B cell (primary cell): ENCODE results near the gene MUC20. TPM values are rescaled to one million over a fixed set of nuclear protein-coding genes. Genes with fewer than 3 reads are reported as not detected.

Experiments
- ATAC-seq: fragments of 200-7000 bp; cut with Tn5 transposase; one replicate; pipeline ENCODE4 v1.10.0; 2021; ENCODE audit warnings: low read depth, mild to moderate bottlenecking, moderate number of reproducible peaks, moderate library complexity
- CTCF ChIA-PET: fragments of 350-600 bp; sonication (Branson Sonifier 250); formaldehyde crosslinking; loops from one replicate; lab custom pipeline; 2021; ENCODE audit warnings: antibody characterized with exemption, inconsistent platforms; lab: Charles Lee
- POLR2A ChIA-PET: fragments of 350-600 bp; sonication (Branson Sonifier 250); formaldehyde crosslinking; loops from one replicate; lab custom pipeline; 2021; ENCODE audit warnings: antibody characterized with exemption; lab: Charles Lee
- DNase-seq: peaks from one replicate; pipeline ENCODE4 v3.0.0; 2013
- H2AFZ ChIP-seq: 2 replicates; pipeline ENCODE4 v1.6.1; 2012; ENCODE audit warnings: mild to moderate bottlenecking, low read depth, low read length; ENCODE audit not compliant: insufficient read depth, poor library complexity, severe bottlenecking
- H3K27ac ChIP-seq, 2 donors: 1 replicate in 1 of 2; 2 replicates in 1 of 2; pipeline ENCODE4 v1.5.1; 2012 to 2013; ENCODE audit warnings: low read length in 2 of 2, mild to moderate bottlenecking in 2 of 2, moderate library complexity in 1 of 2
- H3K27me3 ChIP-seq, 4 experiments: fragments of 200-600 bp in 1 of 4; sonication (generic) in 1 of 4; replicated peaks in 1 of 4; 1 replicate in 2 of 4; 2 replicates in 2 of 4; pipeline versions ENCODE4 v1.6.1 to v1.7.0; 2013 to 2016; ENCODE audit warnings: low read length in 3 of 4, mild to moderate bottlenecking in 2 of 4, mixed read lengths in 1 of 4, moderate library complexity in 1 of 4; ENCODE audit not compliant: insufficient read depth in 4 of 4, control insufficient read depth in 3 of 4; ENCODE audit errors: control extremely low read depth in 1 of 4
- H3K36me3 ChIP-seq, 2 experiments: replicated peaks in 1 of 2; 1 replicate in 1 of 2; 2 replicates in 1 of 2; pipeline versions ENCODE4 v1.6.1 to v1.7.1; 2013; ENCODE audit warnings: low read length in 1 of 2; ENCODE audit not compliant: insufficient read depth in 2 of 2, control insufficient read depth in 1 of 2; ENCODE audit errors: control extremely low read depth in 1 of 2, extremely low read depth in 1 of 2
- H3K4me1 ChIP-seq, 2 donors: fragments of 200-600 bp in 1 of 2; sonication (generic) in 1 of 2; 1 replicate in 1 of 2; 2 replicates in 1 of 2; pipeline versions ENCODE4 v1.5.1 to v1.6.1; 2013 to 2017; ENCODE audit warnings: low read length in 2 of 2; ENCODE audit not compliant: control insufficient read depth in 2 of 2, insufficient read depth in 2 of 2
- H3K4me2 ChIP-seq: replicated peaks from 2 replicates; pipeline ENCODE3; 2012; ENCODE audit warnings: mild to moderate bottlenecking, low read depth, low read length; ENCODE audit not compliant: poor library complexity, severe bottlenecking
- H3K4me3 ChIP-seq, 5 experiments: fragments of 200-600 bp in 1 of 5; sonication (generic) in 1 of 5; 1 replicate in 3 of 5; 2 replicates in 2 of 5; pipeline versions ENCODE4 v1.5.1 to v1.7.0; 2011 to 2016; ENCODE audit warnings: low read length in 4 of 5, mild to moderate bottlenecking in 4 of 5, low read depth in 2 of 5, control low read depth in 1 of 5, moderate library complexity in 1 of 5; ENCODE audit not compliant: insufficient read depth in 1 of 5; ENCODE audit errors: control extremely low read depth in 1 of 5, extremely low read depth in 1 of 5
- H3K79me2 ChIP-seq: fragments of 200-600 bp; sonication (generic); one replicate; pipeline ENCODE4 v1.6.0; 2016; ENCODE audit warnings: low read length; ENCODE audit not compliant: control insufficient read depth, insufficient read depth
- H3K9ac ChIP-seq: fragments of 200-600 bp; sonication (generic); 2 replicates; pipeline ENCODE4 v1.6.1; 2017; ENCODE audit warnings: mild to moderate bottlenecking, low read length, moderate library complexity
- H3K9me3 ChIP-seq, 3 donors: one replicate each; pipeline versions ENCODE4 v1.6.1 to v1.7.1; 2013; ENCODE audit warnings: low read length in 2 of 3; ENCODE audit not compliant: control insufficient read depth in 2 of 3, insufficient read depth in 1 of 3; ENCODE audit errors: control extremely low read depth in 1 of 3
- H4K20me1 ChIP-seq: 2 replicates; pipeline ENCODE4 v1.6.0; 2012; ENCODE audit warnings: mild to moderate bottlenecking, low read length; ENCODE audit not compliant: insufficient read depth, control insufficient read depth, poor library complexity, severe bottlenecking
- H3K27ac Mint-ChIP-seq: one replicate; pipeline ENCODE4 v1.8.0; 2021; ENCODE audit warnings: mixed read lengths
- H3K27me3 Mint-ChIP-seq: one replicate; pipeline ENCODE4 v1.8.0; 2021; ENCODE audit warnings: mixed read lengths
- H3K4me1 Mint-ChIP-seq: one replicate; pipeline ENCODE4 v1.8.0; 2021; ENCODE audit warnings: mixed read lengths
- H3K4me3 Mint-ChIP-seq: one replicate; pipeline ENCODE4 v1.8.0; 2021; ENCODE audit warnings: mixed read lengths
- H3K9me3 Mint-ChIP-seq: one replicate; pipeline ENCODE4 v1.8.0; 2022; ENCODE audit warnings: mixed read lengths; ENCODE audit not compliant: insufficient read depth
- EZH2 ChIP-seq: IDR thresholded peaks from 2 replicates; pipeline ENCODE4 v1.6.1; 2012; ENCODE audit warnings: borderline replicate concordance, low read depth, mild to moderate bottlenecking, moderate library complexity, low read length; ENCODE audit not compliant: insufficient read depth, poor library complexity, severe bottlenecking
- WGBS: methylation state at CpG from one replicate; pipeline ENCODE4 v1.1.5; 2013; ENCODE audit warnings: missing lambda C conversion rate; ENCODE audit not compliant: insufficient coverage; 5-methylcytosine and 5-hydroxymethylcytosine counted together
- intact Hi-C: fragments of 100-400 bp; cut with micrococcal nuclease; formaldehyde crosslinking; loops from one replicate; pipeline ENCODE4 v1.10.0; 2022
- polyA plus RNA-seq: library from polyadenylated mRNA; depleted of rRNA; stranded (reverse); fragments of >200 nt; gene quantifications from 2 replicates; pipeline ENCODE4 v1.2.3, GENCODE V29; 2012
- total RNA-seq, 2 donors: library from RNA; stranded (reverse); fragments of 120-200 nt in 1 of 2; gene quantifications; 1 replicate in 1 of 2; 2 replicates in 1 of 2; pipeline versions ENCODE4 v1.2.3 to v1.2.4, GENCODE V29; 2013 to 2022
- TF ChIP-seq, protein P1 (sequence below): fragments of 200-600 bp; IDR thresholded peaks from one replicate; pipeline ENCODE4 v1.8.0; 2022; ENCODE audit warnings: antibody characterized with exemption, mild to moderate bottlenecking

The MUC20 gene
- total and polyA plus RNA-seq, 2 donors (not counting 1 experiment from before 2014, with no cell fraction given), result 11.0 to 15.6 TPM

DNA sequence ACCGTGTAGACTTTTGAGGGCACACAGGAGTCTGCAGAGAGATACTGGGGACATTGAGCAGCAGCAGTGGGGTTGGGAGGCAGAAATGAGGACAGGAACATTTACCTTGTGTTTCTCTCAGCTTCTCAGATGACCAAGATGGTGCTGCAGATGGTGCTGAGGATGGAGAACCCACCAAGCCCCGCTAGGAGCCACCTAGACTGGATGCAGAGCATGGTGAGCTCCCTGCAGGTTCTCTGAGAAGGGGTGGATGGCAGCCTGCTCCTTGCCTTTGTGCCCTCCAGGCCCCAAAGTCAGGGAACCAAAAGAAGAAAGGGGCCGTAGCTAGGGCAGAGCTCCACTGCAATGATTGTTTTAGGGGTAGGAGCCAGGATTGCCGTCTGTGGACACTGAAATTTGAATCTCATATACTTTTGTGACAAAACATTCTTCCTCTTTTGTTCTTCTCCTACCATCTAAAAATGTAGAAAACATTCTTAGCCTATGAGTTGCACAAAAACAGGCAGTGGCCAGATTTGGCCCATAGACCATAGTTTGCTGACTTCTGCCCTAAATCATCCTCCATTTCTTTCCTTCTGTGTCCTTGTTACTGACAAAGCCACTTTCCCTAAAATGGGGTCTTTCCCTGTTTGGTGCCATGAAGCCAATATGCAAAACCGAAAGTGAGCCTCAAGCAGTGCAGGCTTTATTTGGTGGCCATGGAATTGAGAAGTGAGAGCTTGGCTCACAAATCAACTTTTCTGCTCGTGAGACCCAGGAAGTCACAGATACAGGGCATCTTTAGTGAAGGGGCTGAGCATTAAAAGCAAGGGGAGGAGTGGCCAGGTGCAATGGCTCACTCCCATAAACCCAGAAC lies 11.9 kb upstream of the MUC20 start:
- Histone ChIP-seq H3K9ac (no peak overlapping the region), H4K20me1 (no peaks in the 10 kb centered on the region), H2AFZ (no peak overlapping the region), H3K27ac (no peak overlapping the region), H3K9me3 (no peaks in the 10 kb centered on the region), H3K4me3 (no peak overlapping the region), H3K4me1 (no peaks in the 10 kb centered on the region), H3K4me2 (no peak overlapping the region), H3K36me3 (peaks cover 0 to 5% of the 10 kb centered on the region in 2 experiments), H3K79me2 (no peaks in the 10 kb centered on the region), H3K27me3 (no peaks in the 10 kb centered on the region)
- Mint-ChIP-seq H3K4me1 (no peaks in the 10 kb centered on the region), H3K9me3 (no peaks in the 10 kb centered on the region), H3K4me3 (no peak overlapping the region), H3K27ac (no peak overlapping the region), H3K27me3 (no peaks in the 10 kb centered on the region)
- DNase-seq (no peak), ATAC-seq (no peak)
- WGBS, result 84% methylated on average over 6 of the region's 6 CpGs
- ChIA-PET CTCF (interaction anchor here (1.5 kb wide), 1 partner anchor 141 kb away, joined by 3 read pairs; no protein-coding TSS in a partner anchor), POLR2A (no interaction called here)
- TF ChIP-seq, protein P1, sequence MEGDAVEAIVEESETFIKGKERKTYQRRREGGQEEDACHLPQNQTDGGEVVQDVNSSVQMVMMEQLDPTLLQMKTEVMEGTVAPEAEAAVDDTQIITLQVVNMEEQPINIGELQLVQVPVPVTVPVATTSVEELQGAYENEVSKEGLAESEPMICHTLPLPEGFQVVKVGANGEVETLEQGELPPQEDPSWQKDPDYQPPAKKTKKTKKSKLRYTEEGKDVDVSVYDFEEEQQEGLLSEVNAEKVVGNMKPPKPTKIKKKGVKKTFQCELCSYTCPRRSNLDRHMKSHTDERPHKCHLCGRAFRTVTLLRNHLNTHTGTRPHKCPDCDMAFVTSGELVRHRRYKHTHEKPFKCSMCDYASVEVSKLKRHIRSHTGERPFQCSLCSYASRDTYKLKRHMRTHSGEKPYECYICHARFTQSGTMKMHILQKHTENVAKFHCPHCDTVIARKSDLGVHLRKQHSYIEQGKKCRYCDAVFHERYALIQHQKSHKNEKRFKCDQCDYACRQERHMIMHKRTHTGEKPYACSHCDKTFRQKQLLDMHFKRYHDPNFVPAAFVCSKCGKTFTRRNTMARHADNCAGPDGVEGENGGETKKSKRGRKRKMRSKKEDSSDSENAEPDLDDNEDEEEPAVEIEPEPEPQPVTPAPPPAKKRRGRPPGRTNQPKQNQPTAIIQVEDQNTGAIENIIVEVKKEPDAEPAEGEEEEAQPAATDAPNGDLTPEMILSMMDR, result no peak
- no peak for TF ChIP-seq EZH2
- intact Hi-C loops, result loop anchor here (10.0 kb wide), 1 partner anchor 64 kb away; no protein-coding TSS in a partner anchor

DNA sequence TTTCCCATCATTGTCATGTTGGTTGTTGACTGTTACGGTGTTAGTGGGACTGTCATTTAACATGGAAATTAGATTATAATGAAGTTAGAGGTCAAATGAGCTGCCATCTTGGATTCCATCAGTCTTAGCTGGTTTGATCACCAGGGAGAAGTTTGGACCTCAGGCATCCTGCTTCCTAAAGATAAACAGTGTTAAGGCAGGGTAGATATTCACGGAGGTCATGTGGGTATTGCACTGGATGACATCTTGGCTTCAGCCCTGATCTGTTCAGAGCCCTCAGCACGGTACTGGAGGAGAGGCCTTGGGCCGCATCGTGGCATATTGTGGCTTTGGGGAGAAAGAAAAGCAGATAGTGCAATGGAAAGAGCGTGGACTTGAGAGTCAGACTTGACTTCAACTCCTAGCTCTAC lies 11.1 kb upstream of the MUC20 start:
- Histone ChIP-seq H3K4me3 (no peak overlapping the region), H2AFZ (no peak overlapping the region), H3K27ac (no peak overlapping the region), H3K36me3 (peaks cover 0 to 8% of the 10 kb centered on the region in 2 experiments), H3K4me1 (no peaks in the 10 kb centered on the region), H3K9ac (no peak overlapping the region), H4K20me1 (no peaks in the 10 kb centered on the region), H3K27me3 (no peaks in the 10 kb centered on the region), H3K79me2 (no peaks in the 10 kb centered on the region), H3K9me3 (no peaks in the 10 kb centered on the region), H3K4me2 (no peak overlapping the region)
- ChIA-PET POLR2A (no interaction called here), CTCF (interaction anchor here (1.5 kb wide), 1 partner anchor 141 kb away, joined by 3 read pairs; no protein-coding TSS in a partner anchor)
- WGBS, result 98% methylated on average over 4 of the region's 6 CpGs
- TF ChIP-seq, protein P1, result no peak
- no peak for TF ChIP-seq EZH2
- ATAC-seq (no peak), DNase-seq (no peak)
- H3K4me3 Mint-ChIP-seq, result no peak overlapping the region
- no peaks in the 10 kb centered on the region for H3K27me3 Mint-ChIP-seq
- H3K27ac Mint-ChIP-seq, result no peak overlapping the region
- no peaks in the 10 kb centered on the region for H3K9me3 Mint-ChIP-seq
- intact Hi-C loops, result loop anchor here (10.0 kb wide), 1 partner anchor 65 kb away; no protein-coding TSS in a partner anchor
- no peaks in the 10 kb centered on the region for H3K4me1 Mint-ChIP-seq
